Measurements from ENCODE around the gene ASCC3.

ASCC3 gene

DNA sequence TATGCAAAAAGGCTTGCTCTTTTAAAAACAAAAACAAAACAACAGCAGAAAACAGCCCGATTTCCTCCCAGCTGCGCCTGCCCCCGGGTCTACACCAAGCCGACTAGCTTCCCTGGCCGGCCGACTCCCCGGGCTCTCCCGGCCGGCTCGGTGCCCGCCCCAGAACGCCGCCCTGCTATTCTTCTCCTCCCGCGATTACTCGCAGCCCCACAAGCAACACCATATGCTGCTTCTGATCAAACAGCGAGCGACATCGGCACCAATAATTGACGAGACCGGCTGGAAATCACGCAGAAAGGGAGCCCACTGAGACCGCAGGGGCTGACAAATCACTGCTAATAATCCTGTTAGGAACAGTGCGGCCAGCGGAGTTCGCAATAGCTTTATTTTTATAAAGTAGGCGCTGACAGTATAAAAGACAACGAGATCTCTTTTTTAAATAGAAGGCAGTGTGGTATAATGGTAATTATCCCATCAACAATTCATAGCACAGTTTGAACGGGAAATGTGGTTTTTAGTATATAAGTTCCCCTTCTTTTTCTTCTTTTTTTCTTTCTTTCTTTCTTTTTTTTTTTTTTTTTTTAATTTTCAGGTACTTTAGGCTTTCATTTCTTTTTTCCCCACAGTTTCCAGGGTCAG lies 419.7 kb downstream of the ASCC3 start:
- DNase-seq (ENCODE audit: extremely low read depth, low read depth): no peak
- no peak for TF ChIP-seq CTCF (IDR thresholded peaks at IDR 0.05; ENCODE audit: low read depth, low read length)

- DNase-seq (ENCODE audit: extremely low read depth, low read depth): no peak
- TF ChIP-seq CTCF (IDR thresholded peaks at IDR 0.05; ENCODE audit: low read depth, low read length): peak; percentile 8
Observed at GRCh38 chr6:100460650-100461204, 420.4 kb downstream of the ASCC3 start.

DNA sequence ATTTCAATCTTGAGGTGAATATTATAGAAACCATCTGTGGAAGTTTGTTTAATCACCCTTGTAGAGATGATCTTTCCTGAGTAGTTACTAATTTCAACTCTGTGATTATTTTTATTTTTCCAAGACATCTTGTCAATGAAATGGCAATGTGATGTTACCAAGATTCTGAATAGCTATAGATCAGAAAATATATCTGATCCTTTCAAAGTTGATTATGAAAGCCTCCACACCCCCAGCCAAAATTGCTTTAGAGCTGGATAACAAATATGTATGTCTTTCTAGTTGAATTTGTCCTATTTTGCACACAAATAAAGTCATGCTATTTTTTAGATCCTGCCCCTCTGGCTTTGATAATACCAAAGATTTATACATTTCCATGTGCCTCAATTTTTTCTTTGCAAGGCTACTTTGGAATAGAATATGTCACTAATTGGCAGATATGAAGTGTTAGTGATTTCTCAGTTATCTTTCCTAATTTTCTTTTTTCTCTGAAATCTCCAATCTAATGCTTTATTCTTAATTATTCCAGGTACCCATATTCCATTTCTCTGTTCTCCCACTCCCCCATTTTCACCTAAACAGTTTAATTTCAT lies 421.4 kb downstream of the ASCC3 start:
- no peak for DNase-seq (ENCODE audit: extremely low read depth, low read depth)
- TF ChIP-seq CTCF (IDR thresholded peaks at IDR 0.05; ENCODE audit: low read depth, low read length): no peak

GRCh38 chr6:100458841-100459591 lies 422.1 kb downstream of the ASCC3 start:
- no peak for TF ChIP-seq CTCF (IDR thresholded peaks at IDR 0.05; ENCODE audit: low read depth, low read length)

More at GRCh38 chr6:100458841-100459591, 422.1 kb downstream of the ASCC3 start:
- DNase-seq (ENCODE audit: extremely low read depth, low read depth): no peak

Data from AG09319 (cell line).